Fibroblast of skin of right quadriceps (primary cell): ENCODE results near the gene PRSS56.
"Not testable (repeated sequence)": the region's sequence is repeated elsewhere in the genome, so short reads cannot be mapped to it uniquely, and the experiment has no call there.

Experiments
- DNase-seq: peaks from one replicate; pipeline ENCODE4 v3.0.0-alpha.2; 2013

The PRSS56 gene

DNA sequence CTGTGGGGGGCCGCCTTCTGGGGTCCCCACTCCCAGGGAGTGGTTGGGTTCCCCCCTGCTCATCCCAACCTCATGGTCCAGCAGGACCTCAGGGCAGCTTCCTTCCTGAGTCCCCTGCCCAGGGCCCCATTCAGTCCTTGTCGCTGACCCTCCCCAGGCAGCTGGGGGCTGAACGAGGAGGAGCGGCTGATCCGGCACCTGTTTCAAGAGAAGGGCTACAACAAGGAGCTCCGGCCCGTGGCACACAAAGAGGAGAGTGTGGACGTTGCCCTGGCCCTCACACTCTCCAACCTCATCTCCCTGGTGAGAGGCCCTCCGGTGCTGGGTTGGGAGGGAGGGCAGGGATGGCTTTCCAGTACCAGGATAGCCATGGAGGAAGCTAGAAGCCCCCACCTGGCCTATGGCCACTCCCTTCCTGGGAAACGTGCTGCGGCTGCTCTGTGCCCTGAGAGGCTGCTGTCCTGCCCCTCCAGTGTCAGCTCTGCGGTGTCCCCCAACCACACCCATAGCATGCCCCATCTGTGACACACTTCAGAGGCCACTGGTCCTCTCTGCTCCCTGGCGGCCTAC, 6.3 kb downstream of the PRSS56 start:
- no peak for DNase-seq

DNA sequence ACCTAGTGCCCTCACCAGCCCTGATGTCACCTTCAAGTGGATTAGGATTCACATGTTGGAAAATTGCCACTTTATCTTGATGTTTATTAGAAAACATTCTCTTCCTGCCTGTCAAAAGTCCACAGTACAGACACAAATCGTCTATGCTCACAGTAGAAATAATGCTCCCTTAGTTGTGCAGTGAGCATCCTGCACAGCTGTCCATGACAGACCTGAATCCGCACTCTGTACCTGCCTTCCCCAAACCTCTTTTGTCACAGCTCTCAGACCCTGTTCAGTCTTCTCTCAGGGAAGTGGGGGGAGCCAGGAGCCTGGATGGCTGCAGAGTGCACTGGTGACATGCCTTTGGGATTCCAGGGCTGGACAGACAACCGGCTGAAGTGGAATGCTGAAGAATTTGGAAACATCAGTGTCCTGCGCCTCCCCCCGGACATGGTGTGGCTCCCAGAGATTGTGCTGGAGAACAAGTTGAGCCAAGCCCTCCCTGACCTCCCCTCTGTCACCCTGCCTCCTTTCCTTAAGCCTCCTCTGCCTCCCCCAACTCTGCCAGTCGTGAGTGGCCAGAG, 7.8 kb downstream of the PRSS56 start:
- no peak for DNase-seq

DNA sequence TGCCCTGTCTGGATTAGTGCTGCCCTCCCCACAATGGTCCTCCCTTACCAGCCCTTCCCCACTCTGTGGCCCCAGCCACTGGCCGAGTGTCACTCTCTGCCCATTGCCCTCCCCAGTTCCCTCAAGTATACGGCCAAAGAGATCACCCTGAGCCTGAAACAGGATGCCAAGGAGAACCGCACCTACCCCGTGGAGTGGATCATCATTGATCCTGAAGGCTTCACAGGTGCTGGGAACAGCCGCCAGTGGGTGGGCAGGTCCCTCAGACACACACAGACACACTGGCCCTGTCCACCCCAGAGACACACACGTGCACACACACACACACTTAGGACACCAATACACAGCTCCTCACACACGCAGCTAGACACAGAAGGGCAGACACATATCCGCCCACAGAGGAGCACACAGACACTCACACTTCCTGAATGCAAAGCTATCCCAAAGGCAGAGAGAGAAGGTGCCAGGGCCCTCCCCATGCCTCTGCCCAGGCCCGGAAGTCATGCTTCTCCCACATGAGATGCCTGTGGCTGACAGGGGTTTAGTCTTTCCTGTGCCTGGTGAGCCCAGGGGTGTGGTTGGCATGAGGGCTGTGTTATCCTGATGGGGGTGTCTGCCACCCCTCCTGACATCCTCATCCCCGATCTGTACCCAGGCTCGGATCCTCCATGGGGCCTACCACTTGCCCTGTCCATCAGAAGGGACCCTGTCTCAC, 8.7 kb downstream of the PRSS56 start:
- no peak for DNase-seq

DNA sequence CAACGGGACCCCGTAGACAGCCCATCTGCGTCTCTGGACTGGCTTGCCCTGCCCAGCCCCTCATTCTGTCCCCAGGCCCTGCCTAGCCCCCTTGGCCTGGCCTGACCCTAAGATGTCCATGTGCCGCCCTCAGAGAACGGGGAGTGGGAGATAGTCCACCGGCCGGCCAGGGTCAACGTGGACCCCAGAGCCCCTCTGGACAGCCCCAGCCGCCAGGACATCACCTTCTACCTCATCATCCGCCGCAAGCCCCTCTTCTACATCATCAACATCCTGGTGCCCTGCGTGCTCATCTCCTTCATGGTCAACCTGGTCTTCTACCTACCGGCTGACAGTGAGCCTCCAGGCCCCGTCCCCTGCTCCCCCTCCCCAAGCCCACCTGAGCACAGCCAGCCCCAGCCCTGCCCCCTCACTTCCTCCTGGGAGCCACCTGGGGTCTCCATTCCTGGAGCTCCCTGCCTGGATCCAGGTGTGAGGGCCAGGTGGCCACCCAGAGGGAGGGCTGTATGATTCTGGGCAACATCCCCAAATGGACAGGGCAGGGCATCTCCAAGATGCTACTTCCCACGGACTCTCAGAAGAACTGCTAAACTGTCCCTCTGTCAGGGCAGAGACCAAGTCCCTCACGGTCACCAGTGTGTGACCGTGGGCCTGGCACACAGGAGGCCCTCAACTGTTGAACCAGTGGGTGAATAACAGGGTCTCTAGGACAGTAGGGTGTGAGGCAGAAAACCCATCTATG, 9.8 kb downstream of the PRSS56 start:
- no peak for DNase-seq

DNA sequence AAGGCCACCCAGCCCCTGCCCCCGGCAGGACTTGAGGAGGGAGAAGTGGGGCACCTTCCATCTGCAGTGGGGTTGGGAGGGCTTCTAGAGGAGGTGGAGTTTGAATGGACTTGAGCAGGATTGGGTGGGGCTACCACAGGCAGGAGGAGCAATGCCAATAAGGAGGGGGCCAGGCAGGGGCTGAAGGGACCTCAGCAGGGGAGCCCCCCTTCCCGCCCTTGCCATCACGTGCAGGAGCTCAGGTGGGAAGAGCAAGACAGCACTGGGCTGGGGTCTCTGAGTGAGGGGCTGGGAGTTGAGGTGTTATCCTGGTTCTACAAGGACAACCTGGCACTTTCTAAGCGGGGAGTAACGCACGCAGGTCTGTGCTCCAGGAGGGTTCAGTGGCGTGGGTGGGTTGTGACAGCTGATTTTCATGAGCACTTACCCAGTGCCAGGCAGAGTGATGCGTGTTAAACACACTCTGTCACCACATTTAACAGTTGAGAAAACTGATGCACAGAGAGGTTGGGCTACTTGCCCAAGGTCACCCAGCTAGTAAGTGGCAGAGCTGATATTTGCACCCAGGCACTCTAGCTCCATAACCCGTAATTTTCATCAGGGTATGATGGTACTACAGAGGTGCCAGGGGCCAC, 10.6 kb downstream of the PRSS56 start:
- no peak for DNase-seq

DNA sequence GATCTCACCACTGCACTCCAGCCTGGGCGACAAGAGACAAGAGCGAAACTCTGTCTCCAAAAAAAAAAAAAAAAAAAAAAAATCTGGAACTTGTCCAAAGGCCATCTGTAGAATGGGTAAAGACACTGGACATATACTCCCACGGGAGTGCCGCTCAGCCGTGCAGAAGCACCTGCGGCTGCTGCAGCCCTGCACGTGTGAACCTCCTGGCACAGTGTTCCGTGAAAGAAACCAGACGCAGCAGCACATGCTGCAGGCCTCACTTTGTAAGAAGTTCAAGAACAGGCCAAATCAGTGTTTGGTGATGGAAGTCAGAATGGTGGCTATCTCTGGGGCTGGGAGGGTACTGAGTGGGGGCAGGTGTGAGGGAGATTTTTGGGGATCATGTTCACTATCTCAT, 12.2 kb downstream of the PRSS56 start:
- no peak for DNase-seq

DNA sequence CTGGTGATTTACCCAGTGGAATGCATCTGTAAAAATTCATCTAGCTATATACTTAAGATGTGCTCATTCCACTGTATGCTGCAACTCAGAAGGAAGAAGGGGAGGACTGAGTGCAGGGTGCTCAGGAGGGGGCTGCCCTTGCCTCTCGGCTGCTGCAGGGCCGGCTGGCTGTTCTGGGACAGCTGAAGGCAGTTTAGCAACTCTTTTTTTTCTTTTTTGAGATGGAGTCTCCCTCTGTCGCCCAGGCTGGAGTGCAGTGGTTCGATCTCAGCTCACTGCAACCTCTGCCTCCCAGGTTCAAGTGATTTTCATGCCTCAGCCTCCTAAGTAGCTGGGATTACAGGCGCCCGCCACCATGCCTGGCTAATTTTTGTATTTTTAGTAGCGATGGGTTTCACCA, 12.6 kb downstream of the PRSS56 start:
- not testable (repeated sequence) for DNase-seq

DNA sequence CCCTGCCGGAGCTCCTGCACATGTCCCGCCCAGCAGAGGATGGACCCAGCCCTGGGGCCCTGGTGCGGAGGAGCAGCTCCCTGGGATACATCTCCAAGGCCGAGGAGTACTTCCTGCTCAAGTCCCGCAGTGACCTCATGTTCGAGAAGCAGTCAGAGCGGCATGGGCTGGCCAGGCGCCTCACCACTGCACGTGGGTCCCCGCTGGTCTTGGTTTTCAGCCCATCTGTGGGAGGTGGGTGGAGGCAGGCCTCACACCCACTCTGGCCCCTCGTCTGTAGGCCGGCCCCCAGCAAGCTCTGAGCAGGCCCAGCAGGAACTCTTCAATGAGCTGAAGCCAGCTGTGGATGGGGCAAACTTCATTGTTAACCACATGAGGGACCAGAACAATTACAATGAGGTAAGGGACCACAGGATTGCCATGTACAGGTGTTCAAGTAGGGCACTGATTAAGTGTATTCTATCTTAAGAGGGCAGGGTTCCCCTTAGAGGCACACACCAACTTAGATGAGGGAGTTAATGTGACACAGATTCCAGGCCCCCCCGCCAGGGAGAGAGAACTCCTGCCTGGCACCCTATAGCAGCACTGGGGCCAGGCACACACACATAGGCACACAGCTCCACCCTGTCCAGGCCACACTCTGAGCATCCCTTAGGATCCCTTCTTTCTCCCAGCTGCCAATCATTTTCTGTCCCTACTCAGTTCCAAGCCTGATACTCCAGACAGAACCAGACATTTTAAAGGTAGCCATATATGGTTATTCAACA, 13.9 kb downstream of the PRSS56 start:
- DNase-seq: no peak

DNA sequence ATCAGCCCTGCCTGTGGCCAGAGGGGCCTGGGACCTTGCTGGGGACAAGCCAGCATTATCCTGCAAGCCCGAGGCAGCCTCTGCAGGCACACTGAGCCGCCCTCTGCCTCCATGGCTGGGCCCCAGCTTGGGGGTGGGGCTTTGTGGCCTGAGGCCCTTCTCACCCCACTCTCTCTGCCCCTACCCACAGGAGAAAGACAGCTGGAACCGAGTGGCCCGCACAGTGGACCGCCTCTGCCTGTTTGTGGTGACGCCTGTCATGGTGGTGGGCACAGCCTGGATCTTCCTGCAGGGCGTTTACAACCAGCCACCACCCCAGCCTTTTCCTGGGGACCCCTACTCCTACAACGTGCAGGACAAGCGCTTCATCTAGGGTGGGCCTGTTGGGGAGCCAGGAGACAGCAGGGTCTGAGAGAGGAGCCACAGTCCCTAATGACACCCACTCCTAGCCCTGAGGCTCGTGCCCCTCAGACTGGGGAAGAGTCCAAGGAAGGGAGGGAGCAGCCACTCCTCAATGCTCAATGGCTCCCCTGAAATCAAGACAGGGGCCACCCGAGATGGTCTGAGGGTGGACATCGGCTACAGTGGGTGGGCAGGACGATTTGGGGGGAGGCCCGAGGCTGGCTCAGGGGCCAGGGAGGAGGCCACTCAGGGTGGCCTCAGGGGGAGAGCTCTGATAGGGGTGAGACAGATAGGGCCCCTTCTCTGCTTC, 14.9 kb downstream of the PRSS56 start:
- DNase-seq: no peak

DNA sequence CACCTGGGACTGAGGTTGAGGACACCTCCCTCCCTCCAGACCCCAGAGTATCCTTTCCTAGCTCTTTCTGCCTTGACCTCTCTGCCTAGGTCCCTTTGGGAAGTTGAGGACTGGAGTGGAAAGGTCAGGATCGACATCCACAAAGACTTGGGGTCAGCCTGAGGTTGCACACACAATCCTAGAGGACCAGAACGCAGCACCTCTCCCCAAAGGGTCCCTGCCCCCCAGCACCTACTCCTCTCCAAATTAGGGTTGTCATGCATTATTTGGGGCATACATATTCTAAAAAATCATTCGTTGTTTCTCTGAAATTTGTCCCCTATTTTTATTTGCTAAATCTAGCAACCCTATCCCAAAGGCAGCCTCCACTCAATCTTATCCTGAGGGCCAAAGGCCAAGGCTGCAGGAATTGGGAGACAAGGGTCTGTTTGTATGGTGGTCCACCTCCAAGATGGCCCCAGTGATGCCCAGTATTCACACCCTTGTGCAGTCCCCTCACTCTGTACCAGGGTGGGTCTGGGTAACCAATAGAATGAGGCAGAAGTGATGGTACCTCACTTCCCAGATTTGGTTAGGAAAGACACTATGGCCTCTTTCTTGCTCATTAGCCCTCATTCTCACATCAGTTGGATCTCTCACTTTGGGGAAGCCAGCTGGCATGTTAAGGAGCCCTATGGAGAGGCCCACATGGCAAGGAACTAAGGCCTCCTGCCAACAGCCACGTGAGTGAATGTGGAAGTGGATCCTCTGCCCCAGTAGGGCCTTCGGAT, 15.8 kb downstream of the PRSS56 start:
- DNase-seq: no peak

DNA sequence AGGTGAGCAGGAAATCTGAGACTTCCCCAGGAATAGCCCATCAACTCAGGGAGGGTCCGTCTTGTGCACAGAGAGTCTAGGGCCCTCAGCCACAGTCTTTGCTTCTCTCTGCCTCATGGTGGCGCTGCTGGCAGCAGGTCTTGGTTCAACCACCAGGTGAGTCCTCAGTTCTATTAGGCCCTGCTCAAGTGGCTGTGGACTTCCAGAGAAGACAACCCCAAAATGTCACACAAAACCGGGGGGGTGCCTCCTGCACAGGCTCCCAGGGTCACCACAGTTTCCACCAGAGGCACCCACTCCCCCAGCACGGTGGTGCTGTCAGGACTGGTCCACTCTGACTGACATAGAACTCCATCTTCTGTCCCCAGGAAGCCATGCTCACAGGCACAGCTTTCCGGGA, 16.9 kb downstream of the PRSS56 start:
- DNase-seq: no peak

DNA sequence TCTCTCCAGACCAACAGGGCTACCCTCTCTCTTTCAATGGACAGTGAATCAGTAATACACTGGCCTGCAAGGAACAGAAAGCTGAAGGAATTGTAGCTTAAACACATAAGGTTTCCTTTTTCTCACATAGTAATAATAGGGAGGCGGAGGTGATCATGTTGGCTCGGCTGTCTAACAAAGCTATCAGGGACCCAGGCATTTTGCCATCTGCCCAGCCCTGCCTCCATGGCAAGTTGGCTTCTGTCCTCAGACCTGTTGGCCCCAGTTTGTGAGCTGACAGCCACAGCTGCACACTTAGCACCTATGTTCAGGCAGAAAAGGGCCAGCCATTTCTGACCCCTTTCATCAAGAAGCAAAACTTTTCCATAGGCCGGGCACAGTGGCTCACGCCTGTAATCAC, 17.3 kb downstream of the PRSS56 start:
- DNase-seq: no peak

DNA sequence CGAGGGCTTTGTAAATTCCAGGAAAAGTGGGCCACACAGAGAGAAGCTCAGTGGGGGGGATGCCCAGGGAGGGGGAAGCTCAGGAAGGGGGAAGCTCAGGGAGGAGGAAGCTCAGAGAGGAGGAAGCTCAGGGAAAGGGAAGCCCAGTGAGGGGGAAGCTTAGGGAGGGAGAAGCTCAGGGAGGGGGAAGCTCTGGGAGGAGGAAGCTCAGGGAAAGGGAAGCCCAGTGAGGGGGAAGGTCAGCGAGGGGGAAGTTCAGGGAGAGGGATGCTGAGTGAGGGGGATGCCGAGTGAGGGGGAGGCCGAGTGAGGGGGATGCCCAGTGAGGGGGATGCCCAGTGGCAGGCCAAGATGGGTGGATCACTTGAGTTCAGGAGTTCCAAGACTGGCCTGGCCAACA, 18.5 kb downstream of the PRSS56 start:
- DNase-seq: no peak

DNA sequence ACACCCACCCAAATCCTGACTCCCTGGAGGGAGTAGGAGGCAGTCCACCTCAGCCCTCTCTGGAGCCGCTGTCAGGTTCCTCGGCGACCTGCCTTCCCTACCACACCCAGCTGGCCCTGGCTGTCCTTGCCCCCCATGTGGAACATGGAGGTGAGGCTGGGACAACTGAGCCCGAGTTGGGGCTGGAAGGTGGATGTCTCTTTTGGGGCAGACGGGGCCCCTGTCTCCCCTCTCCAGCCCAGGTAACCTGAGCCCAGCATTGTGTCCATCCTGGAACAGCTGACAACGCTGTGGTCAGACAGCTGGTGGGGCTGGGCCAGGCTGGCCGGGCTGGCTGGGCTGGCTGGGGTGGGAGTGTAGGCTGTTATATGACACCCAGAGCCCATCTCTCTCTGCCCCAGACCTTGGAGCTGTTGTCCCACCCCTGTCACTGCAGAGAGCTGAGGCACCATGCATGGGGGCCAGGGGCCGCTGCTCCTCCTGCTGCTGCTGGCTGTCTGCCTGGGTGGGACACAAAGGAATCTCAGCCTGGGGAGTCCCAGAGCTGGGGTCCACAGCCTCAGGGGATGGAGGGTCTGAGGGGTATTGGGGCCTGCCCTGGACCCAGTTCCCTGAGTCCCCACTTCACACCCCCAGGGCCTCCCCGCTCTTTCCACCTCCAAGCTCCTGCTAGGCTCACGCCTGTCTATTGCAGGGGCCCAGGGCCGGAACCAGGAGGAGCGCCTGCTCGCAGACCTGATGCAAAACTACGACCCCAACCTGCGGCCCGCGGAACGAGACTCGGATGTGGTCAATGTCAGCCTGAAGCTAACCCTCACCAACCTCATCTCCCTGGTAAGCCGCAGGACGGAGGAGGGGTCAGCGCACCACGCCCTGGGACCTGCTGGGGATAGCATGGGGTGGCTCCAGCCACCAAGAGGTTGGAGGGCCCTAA, 19.4 kb downstream of the PRSS56 start, which contains the start of gene CHRNG:
Gene CHRNG (plus strand): TSS at position 395 of the 934 bp plus-strand sequence. CDS start 56 bp downstream, at position 451.
- no peak for DNase-seq

DNA sequence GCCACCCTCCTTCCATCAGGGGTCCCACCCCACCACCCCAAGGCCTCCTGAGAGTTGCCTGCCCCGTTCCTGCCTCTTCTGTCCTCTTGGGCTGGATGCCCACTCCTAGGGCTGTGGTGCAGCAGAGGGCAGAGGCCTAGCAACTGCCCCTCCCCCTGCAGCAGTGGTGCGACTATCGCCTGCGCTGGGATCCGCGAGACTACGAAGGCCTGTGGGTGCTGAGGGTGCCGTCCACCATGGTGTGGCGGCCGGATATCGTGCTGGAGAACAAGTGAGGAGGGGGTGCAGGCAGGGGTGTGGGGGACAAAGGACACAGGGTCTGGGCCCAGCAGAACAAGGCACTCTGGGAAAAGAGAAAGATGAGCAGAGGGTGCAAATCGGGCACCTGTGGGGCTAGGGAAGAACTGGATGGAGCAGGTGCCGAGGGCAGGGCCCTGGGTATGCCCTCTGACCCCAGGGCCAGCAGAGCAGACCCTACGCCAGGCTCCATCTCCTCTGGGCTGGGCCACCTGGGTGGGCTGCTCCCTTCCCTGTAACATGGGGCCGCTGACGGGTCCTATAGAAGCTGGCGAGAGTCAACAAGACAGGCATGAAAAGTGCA, 20.4 kb downstream of the PRSS56 start:
- DNase-seq: no peak

DNA sequence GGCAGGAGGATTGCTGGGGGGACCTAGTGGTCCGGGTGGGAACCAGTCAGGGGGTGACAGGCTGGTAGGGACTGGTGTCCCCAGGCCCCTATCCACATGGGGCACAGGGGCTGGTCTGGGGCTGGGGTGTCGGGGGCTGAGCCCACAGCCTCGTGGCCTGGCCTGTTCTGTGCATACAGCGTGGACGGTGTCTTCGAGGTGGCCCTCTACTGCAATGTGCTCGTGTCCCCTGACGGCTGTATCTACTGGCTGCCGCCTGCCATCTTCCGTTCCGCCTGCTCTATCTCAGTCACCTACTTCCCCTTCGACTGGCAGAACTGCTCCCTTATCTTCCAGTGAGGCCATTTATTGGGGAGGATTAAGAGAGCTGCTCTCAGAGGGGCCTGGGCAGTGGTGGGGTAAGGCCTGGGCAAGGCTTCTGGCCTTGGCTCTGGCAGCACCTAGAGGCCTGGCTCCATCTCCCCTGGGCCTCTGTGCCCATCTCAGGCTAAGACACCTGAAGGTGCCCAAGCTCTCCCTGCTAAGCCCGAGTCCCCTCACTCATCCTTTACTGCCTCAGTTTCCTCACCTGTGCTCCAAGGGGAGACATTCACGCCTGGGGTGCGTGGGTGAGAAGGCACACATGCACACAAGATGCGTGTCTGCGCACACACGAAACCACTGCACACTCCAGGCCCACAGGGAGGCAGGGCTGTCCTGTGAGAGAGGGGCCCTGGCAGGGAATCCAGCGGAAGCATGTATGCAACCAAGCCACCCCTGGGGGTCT, 21.2 kb downstream of the PRSS56 start:
- DNase-seq: no peak

DNA sequence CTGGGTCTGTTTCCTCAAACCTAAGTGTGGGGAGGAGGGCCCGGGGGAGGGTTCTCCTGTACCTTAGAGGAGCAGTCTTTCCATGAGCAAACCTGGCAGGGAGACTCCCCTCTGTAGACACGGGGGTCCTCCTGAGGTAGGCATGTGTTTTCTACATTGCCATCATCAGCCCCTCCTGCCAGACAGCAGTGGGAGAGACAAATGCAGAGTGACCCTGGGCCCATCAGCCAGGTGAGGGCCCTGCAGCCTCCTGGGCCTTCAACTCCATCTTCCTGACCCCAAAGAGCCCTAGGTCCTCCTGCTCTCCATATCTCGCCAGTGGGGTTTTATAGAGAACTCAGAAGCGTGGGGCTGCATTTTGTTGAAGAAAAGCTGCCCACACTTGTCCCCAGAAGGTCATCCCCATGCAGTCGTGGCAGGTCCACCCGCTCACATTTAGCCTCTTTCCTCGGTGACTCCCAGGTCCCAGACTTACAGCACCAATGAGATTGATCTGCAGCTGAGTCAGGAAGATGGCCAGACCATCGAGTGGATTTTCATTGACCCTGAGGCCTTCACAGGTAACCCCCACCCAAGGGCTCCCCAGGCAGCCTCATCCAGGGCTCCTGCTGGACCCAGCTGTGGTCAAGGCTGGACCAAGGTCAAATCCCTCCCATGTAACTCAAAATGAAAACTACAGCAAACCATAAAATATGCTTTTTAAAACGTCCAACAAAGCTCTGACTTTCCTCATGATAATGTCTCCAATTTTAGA, 21.9 kb downstream of the PRSS56 start:
- DNase-seq: no peak
